WTC11 (cell line): ENCODE data around the gene STK38L. TPM values are rescaled to one million over a fixed set of nuclear protein-coding genes. Genes with fewer than 3 reads are reported as not detected.

Source experiments
- ATAC-seq: fragments of 200-7000 bp; cut with Tn5 transposase; 2 replicates; pipeline ENCODE4 v1.10.0; 2021; ENCODE audit warnings: mild to moderate bottlenecking, moderate library complexity
- CTCF ChIA-PET: fragments of 300-600 bp; sonication (Branson Sonifier 250); formaldehyde crosslinking; loops from one replicate; lab custom pipeline; 2021; ENCODE audit warnings: antibody characterized with exemption; lab: Charles Lee
- POLR2A ChIA-PET: fragments of 350-600 bp; sonication (Branson Sonifier 250); formaldehyde crosslinking; loops from one replicate; lab custom pipeline; 2021; ENCODE audit warnings: antibody characterized with exemption; lab: Charles Lee
- DNase-seq: peaks from one replicate; pipeline ENCODE4 v3.0.0; 2021; ENCODE audit warnings: low spot score
- H3K27ac Mint-ChIP-seq: 2 replicates; pipeline ENCODE4 v1.8.0; 2021; ENCODE audit warnings: mixed read lengths
- H3K27me3 Mint-ChIP-seq: 2 replicates; pipeline ENCODE4 v1.8.0; 2021; ENCODE audit warnings: low read depth, mild to moderate bottlenecking, moderate library complexity, mixed read lengths
- H3K36me3 Mint-ChIP-seq: 2 replicates; pipeline ENCODE4 v1.8.0; 2021; ENCODE audit warnings: mixed read lengths
- H3K4me1 Mint-ChIP-seq: 2 replicates; pipeline ENCODE4 v1.8.0; 2022; ENCODE audit warnings: mixed read lengths
- H3K4me3 Mint-ChIP-seq: 2 replicates; pipeline ENCODE4 v1.8.0; 2021; ENCODE audit warnings: mild to moderate bottlenecking, moderate library complexity, mixed read lengths
- H3K9me3 Mint-ChIP-seq: 2 replicates; pipeline ENCODE4 v1.8.0; 2021; ENCODE audit warnings: mixed read lengths
- ATF3 ChIP-seq: sonication (generic); formaldehyde crosslinking; conservative IDR thresholded peaks from 2 replicates; pipeline ENCODE4 v1.8.1; 2022; ENCODE audit warnings: mild to moderate bottlenecking, missing genetic modification reagents
- CBFB ChIP-seq: sonication (generic); formaldehyde crosslinking; IDR thresholded peaks from 2 replicates; pipeline ENCODE4 v1.8.1; 2022; ENCODE audit warnings: mild to moderate bottlenecking, low read depth, missing genetic modification reagents
- CREB1 ChIP-seq: sonication (generic); formaldehyde crosslinking; IDR thresholded peaks from 2 replicates; pipeline ENCODE4 v1.8.0; 2023; ENCODE audit warnings: mild to moderate bottlenecking, missing genetic modification reagents
- ELF4 ChIP-seq: sonication (generic); formaldehyde crosslinking; IDR thresholded peaks from 2 replicates; pipeline ENCODE4 v1.8.1; 2022; ENCODE audit warnings: low read depth, mild to moderate bottlenecking, moderate library complexity, missing genetic modification reagents
- ERG ChIP-seq: fragments of 250-450 bp; sonication (Bioruptor Pico); IDR thresholded peaks from 2 replicates; pipeline ENCODE4 v1.8.0; 2021; ENCODE audit warnings: mild to moderate bottlenecking
- ESRRA ChIP-seq: sonication (generic); formaldehyde crosslinking; IDR thresholded peaks from 2 replicates; pipeline ENCODE4 v1.8.1; 2022; ENCODE audit warnings: mild to moderate bottlenecking, missing genetic modification reagents, borderline replicate concordance
- HMGA2 ChIP-seq: fragments of 250-450 bp; sonication (Bioruptor Pico); IDR thresholded peaks from 2 replicates; pipeline ENCODE4 v1.4.0; 2021; ENCODE audit warnings: mild to moderate bottlenecking, moderate library complexity
- JUN ChIP-seq: sonication (generic); formaldehyde crosslinking; IDR thresholded peaks from 2 replicates; pipeline ENCODE4 v1.8.0; 2023; ENCODE audit warnings: mild to moderate bottlenecking, missing genetic modification reagents
- MYBL2 ChIP-seq: sonication (generic); formaldehyde crosslinking; IDR thresholded peaks from 2 replicates; pipeline ENCODE4 v1.8.1; 2023; ENCODE audit warnings: mild to moderate bottlenecking, moderate library complexity, missing genetic modification reagents
- NR3C1 ChIP-seq: sonication (generic); formaldehyde crosslinking; conservative IDR thresholded peaks from 2 replicates; pipeline ENCODE4 v1.8.1; 2023; ENCODE audit warnings: low read depth, mild to moderate bottlenecking, missing genetic modification reagents
- PRDM15 ChIP-seq: sonication (generic); formaldehyde crosslinking; IDR thresholded peaks from 2 replicates; pipeline ENCODE4 v1.8.0; 2022; ENCODE audit warnings: missing genetic modification reagents
- PRRX2 ChIP-seq: fragments of 250-450 bp; sonication (Bioruptor Pico); IDR thresholded peaks from 2 replicates; pipeline ENCODE4 v1.8.0; 2021; ENCODE audit warnings: mild to moderate bottlenecking
- TEAD1 ChIP-seq: sonication (generic); formaldehyde crosslinking; IDR thresholded peaks from 2 replicates; pipeline ENCODE4 v1.8.0; 2022; ENCODE audit warnings: mild to moderate bottlenecking, missing genetic modification reagents
- ZNF423 ChIP-seq: fragments of 250-450 bp; sonication (Bioruptor Pico); IDR thresholded peaks from 2 replicates; pipeline ENCODE4 v2.1.2; 2022; ENCODE audit warnings: mild to moderate bottlenecking, moderate library complexity
- ZNF671 ChIP-seq: fragments of 250-450 bp; sonication (Bioruptor Pico); IDR thresholded peaks from 2 replicates; pipeline ENCODE4 v1.8.0; 2021; ENCODE audit warnings: mild to moderate bottlenecking
- total RNA-seq: library from RNA; stranded (reverse); gene quantifications from 3 replicates; pipeline ENCODE4 v1.2.3, GENCODE V29; 2021
- TF ChIP-seq, protein P1 (sequence below): fragments of 250-450 bp; sonication (Bioruptor Pico); conservative IDR thresholded peaks from 2 replicates; pipeline ENCODE4 v1.9.0; 2021; ENCODE audit warnings: mild to moderate bottlenecking
- TF ChIP-seq, protein P2 (sequence below): sonication (generic); formaldehyde crosslinking; IDR thresholded peaks from 2 replicates; pipeline ENCODE4 v1.8.1; 2022; ENCODE audit warnings: low read depth, mild to moderate bottlenecking, moderate library complexity, missing genetic modification reagents, borderline replicate concordance
- TF ChIP-seq, protein P3 (sequence below): sonication (generic); formaldehyde crosslinking; IDR thresholded peaks from 2 replicates; pipeline ENCODE4 v1.8.0; 2022; ENCODE audit warnings: mild to moderate bottlenecking, missing genetic modification reagents
- TF ChIP-seq, protein P4 (sequence below): fragments of 250-450 bp; sonication (Bioruptor Pico); IDR thresholded peaks from 2 replicates; pipeline ENCODE4 v2.1.2; 2022; ENCODE audit warnings: mild to moderate bottlenecking, moderate library complexity

The STK38L gene
- total RNA-seq, 1 experiment from 2014 or later = 47.2 TPM

- TF ChIP-seq, protein P1, sequence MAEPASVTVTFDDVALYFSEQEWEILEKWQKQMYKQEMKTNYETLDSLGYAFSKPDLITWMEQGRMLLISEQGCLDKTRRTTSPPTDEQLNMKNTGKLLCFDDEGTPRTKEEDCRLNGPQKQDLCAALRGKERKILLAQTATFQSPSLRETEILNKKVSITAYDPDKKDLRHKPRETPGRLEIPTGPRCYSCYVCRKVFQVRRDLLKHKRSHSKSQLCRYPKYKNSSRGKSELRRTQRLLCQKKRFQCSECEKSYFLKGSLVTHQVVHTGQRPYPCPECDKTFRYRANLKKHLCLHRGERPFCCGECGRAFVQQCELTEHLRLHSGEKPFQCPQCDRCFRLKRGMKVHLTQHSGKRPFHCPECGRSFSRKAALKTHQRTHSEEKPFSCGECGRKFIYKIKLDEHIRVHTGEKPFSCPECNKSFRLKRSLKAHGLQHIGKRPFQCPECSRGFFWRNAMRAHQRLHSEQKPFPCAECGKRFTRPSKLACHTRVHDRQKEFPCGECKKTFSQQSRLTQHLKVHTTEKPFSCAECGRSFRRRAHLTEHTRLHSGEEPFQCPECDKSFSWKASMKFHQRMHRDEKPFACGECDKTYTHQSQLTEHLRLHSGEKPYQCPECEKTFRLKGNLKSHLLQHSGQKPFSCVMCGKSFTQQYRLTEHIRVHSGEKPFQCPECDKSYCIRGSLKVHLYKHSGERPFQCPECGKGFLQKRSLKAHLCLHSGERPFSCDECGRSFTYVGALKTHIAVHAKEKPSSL (CRISPR knock-in tag) = no peak
- TF ChIP-seq PRDM15 (CRISPR knock-in tag) = no peak
- TF ChIP-seq JUN (CRISPR knock-in tag) = no peak
- TF ChIP-seq ESRRA = no peak
These were observed 30.8 kb upstream of the STK38L start (continued) for GRCh38 chr12:27213304-27213703.

DNA sequence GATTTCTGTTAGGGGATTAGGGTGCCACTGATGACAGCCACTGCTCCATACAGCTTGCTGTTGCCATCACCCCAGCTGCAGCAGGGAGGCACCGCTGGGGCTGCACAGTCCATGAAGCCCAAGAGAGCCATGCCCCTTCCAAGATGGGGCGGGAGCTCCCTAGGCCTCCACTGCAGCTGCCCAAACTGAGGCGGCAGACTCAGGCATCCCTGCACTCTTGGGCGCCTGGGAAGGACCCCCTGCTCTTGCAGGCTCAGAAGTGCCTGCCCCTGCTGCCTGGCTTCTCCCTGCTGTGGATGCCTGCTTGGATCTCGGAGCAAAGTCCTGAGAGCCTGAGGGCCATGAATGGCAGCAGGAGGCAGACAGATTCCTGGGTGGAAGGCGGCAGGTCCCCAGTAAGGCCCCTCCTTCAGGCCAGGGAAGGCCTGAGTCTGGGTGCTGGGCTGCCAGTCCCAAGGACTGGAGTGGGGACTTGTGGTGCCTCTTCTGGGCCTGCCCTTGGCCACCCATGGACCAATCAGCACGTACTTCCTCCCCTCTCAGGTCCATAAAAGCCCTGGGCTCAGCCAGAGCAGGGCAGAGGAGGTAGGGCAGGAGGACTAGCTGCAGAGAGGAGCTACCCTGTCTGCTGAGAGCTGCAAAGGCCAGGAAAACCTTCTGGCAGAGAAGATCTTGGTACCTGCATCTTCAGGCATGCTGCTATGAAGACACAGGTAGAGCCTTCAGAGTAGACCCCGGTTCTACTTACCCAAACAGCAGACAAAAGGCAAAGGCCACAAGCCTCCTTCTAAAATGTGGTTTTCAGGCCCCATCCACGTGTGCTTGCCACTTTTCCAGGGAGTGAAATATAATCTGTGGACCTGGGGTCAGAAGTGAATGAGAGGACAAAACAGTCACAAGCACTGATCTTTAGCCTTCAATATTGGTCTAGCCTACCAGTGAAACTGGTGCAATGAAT lies 30.0 kb upstream of the STK38L start:
- Mint-ChIP-seq H3K36me3 (no peaks in the 10 kb centered on the region), H3K4me3 (no peak overlapping the region), H3K27ac (no peak overlapping the region), H3K9me3 (peaks cover 12% of the 10 kb centered on the region), H3K27me3 (no peaks in the 10 kb centered on the region), H3K4me1 (no peaks in the 10 kb centered on the region)
- CTCF ChIA-PET = no interaction called here
- DNase-seq = no peak
- ATAC-seq = peak; percentile 60
- POLR2A ChIA-PET = interaction anchor here (1.1 kb wide), 1 partner anchor 8 kb away, joined by 7 read pairs; no protein-coding TSS in a partner anchor
- TF ChIP-seq HMGA2 (CRISPR knock-in tag) (no peak), CREB1 (CRISPR knock-in tag) (no peak), TEAD1 (no peak), NR3C1 (CRISPR knock-in tag) (no peak), ESRRA (no peak), ELF4 (no peak), ZNF671 (CRISPR knock-in tag) (no peak), MYBL2 (no peak), PRRX2 (CRISPR knock-in tag) (no peak), CBFB (CRISPR knock-in tag) (no peak), ERG (CRISPR knock-in tag) (no peak), ZNF423 (CRISPR knock-in tag) (no peak), ATF3 (CRISPR knock-in tag) (no peak)
- TF ChIP-seq, protein P2, sequence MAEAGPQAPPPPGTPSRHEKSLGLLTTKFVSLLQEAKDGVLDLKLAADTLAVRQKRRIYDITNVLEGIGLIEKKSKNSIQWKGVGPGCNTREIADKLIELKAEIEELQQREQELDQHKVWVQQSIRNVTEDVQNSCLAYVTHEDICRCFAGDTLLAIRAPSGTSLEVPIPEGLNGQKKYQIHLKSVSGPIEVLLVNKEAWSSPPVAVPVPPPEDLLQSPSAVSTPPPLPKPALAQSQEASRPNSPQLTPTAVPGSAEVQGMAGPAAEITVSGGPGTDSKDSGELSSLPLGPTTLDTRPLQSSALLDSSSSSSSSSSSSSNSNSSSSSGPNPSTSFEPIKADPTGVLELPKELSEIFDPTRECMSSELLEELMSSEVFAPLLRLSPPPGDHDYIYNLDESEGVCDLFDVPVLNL (CRISPR knock-in tag) = no peak
- TF ChIP-seq, protein P3, sequence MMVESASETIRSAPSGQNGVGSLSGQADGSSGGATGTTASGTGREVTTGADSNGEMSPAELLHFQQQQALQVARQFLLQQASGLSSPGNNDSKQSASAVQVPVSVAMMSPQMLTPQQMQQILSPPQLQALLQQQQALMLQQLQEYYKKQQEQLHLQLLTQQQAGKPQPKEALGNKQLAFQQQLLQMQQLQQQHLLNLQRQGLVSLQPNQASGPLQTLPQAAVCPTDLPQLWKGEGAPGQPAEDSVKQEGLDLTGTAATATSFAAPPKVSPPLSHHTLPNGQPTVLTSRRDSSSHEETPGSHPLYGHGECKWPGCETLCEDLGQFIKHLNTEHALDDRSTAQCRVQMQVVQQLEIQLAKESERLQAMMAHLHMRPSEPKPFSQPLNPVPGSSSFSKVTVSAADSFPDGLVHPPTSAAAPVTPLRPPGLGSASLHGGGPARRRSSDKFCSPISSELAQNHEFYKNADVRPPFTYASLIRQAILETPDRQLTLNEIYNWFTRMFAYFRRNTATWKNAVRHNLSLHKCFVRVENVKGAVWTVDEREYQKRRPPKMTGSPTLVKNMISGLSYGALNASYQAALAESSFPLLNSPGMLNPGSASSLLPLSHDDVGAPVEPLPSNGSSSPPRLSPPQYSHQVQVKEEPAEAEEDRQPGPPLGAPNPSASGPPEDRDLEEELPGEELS (CRISPR knock-in tag) = no peak
- TF ChIP-seq, protein P4, sequence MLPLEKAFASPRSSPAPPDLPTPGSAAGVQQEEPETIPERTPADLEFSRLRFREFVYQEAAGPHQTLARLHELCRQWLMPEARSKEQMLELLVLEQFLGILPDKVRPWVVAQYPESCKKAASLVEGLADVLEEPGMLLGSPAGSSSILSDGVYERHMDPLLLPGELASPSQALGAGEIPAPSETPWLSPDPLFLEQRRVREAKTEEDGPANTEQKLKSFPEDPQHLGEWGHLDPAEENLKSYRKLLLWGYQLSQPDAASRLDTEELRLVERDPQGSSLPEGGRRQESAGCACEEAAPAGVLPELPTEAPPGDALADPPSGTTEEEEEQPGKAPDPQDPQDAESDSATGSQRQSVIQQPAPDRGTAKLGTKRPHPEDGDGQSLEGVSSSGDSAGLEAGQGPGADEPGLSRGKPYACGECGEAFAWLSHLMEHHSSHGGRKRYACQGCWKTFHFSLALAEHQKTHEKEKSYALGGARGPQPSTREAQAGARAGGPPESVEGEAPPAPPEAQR (CRISPR knock-in tag) = no peak
